ENCODE data around the gene KRTAP13-3.

KRTAP13-3 gene, protein sequence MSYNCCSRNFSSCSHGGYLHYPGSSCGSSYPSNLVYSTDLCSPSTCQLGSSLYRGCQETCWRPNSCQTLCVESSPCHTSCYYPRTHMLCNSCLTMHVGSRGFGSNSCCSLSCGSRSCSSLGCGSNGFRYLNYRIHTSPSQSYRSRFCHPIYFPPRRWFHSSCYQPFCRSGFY

GRCh38 chr21:30425826-30426225 lies at the start of gene KRTAP13-3:
TSS of gene KRTAP13-3 (minus strand) at chr21:30425926. CDS start at chr21:30425912, 14 bp downstream.
- Mint-ChIP-seq H3K4me1 (ENCODE audit: low read depth) (no peaks in the 10 kb centered on the region), H3K4me3 (no peak within 1 kb of the TSS), H3K27ac (no peak within 1 kb of the TSS), H3K27me3 (ENCODE audit: low read depth) (no peaks in the 10 kb centered on the region), H3K36me3 (ENCODE audit: low read depth) (no peaks in the 10 kb centered on the region), H3K9me3 (no peaks in the 10 kb centered on the region)
- DNase-seq (ENCODE audit: low spot score): no peak

- no peak overlapping the region for H3K27ac Mint-ChIP-seq
- no peaks in the 10 kb centered on the region for H3K4me1 Mint-ChIP-seq (ENCODE audit: low read depth)
- no peak overlapping the region for H3K4me3 Mint-ChIP-seq
- no peaks in the 10 kb centered on the region for H3K9me3 Mint-ChIP-seq
- peaks cover 3% of the 10 kb centered on the region for H3K27me3 Mint-ChIP-seq (ENCODE audit: low read depth)
- DNase-seq (ENCODE audit: low spot score): no peak
- H3K36me3 Mint-ChIP-seq (ENCODE audit: low read depth): no peaks in the 10 kb centered on the region
Observed at GRCh38 chr21:30468900-30469714, 43.4 kb upstream of the KRTAP13-3 start.

DNA sequence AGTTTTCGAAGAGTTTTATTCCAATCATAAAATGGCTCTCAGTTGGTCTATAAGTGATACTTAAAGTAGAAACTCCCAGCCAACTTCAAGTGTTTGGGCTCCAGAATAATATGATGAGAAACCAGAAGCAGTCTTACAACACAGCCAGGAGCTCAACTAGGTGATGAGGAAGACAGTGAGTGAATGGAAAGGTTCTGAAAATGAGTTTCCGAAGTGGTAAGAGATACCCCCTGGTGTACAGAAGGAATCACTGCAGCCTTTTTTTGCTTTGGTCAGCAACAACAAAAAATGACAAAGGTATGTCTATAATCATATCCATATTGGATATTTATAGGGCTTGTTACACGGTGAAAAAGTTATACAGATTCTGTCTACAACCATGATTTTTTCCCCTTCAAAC lies 38.0 kb upstream of the KRTAP13-3 start:
- H3K4me3 Mint-ChIP-seq: no peak overlapping the region
- H3K27me3 Mint-ChIP-seq (ENCODE audit: low read depth): peaks cover 3% of the 10 kb centered on the region
- no peaks in the 10 kb centered on the region for H3K4me1 Mint-ChIP-seq (ENCODE audit: low read depth)
- DNase-seq (ENCODE audit: low spot score): no peak
- H3K36me3 Mint-ChIP-seq (ENCODE audit: low read depth): no peaks in the 10 kb centered on the region
- no peaks in the 10 kb centered on the region for H3K9me3 Mint-ChIP-seq
- H3K27ac Mint-ChIP-seq: no peak overlapping the region

DNA sequence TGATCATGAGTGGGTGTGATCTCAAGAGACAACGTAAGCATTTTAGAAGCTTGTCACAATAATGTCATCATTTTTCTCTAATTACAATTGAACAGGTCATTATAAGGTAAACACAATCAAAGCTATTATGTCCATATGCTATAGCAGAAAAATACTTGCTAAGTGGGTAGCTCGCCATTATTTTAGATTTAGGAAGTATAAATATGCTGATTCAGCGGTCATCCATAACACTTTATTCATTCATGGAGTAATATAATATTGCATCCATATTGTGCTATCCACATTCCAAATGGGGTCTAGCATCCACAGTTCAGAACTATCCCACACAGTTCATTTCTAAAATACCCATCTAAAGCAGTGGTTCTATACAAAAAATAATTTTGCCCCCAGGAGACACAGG lies 22.8 kb upstream of the KRTAP13-3 start:
- no peak for DNase-seq (ENCODE audit: low spot score)
- Mint-ChIP-seq H3K27ac (no peak overlapping the region), H3K36me3 (ENCODE audit: low read depth) (no peaks in the 10 kb centered on the region), H3K9me3 (no peaks in the 10 kb centered on the region), H3K4me3 (no peak overlapping the region), H3K4me1 (ENCODE audit: low read depth) (peaks cover 5% of the 10 kb centered on the region), H3K27me3 (ENCODE audit: low read depth) (no peaks in the 10 kb centered on the region)

- no peaks in the 10 kb centered on the region for H3K36me3 Mint-ChIP-seq (ENCODE audit: low read depth)
- no peaks in the 10 kb centered on the region for H3K9me3 Mint-ChIP-seq
- H3K4me3 Mint-ChIP-seq: no peak overlapping the region
- no peaks in the 10 kb centered on the region for H3K27me3 Mint-ChIP-seq (ENCODE audit: low read depth)
- no peak overlapping the region for H3K27ac Mint-ChIP-seq
- no peak for DNase-seq (ENCODE audit: low spot score)
- H3K4me1 Mint-ChIP-seq (ENCODE audit: low read depth): peaks cover 5% of the 10 kb centered on the region
Observed at GRCh38 chr21:30447056-30447455, 21.3 kb upstream of the KRTAP13-3 start.

- Mint-ChIP-seq H3K27ac (no peak overlapping the region), H3K4me3 (no peak overlapping the region), H3K4me1 (ENCODE audit: low read depth) (peaks cover 5% of the 10 kb centered on the region), H3K36me3 (ENCODE audit: low read depth) (no peaks in the 10 kb centered on the region), H3K9me3 (no peaks in the 10 kb centered on the region), H3K27me3 (ENCODE audit: low read depth) (no peaks in the 10 kb centered on the region)
- DNase-seq (ENCODE audit: low spot score): no peak
Observed at GRCh38 chr21:30444204-30444603, 18.5 kb upstream of the KRTAP13-3 start.

- DNase-seq (ENCODE audit: low spot score): no peak
- Mint-ChIP-seq H3K36me3 (ENCODE audit: low read depth) (no peaks in the 10 kb centered on the region), H3K4me1 (ENCODE audit: low read depth) (peaks cover 5% of the 10 kb centered on the region), H3K27me3 (ENCODE audit: low read depth) (no peaks in the 10 kb centered on the region), H3K9me3 (no peaks in the 10 kb centered on the region), H3K4me3 (no peak overlapping the region), H3K27ac (no peak overlapping the region)
Observed at GRCh38 chr21:30443226-30443625, 17.5 kb upstream of the KRTAP13-3 start.

GRCh38 chr21:30439975-30440374 lies 14.2 kb upstream of the KRTAP13-3 start, which contains the start of gene KRTAP15-1:
TSS of gene KRTAP15-1 (plus strand) at chr21:30440275. CDS start at chr21:30440328, 53 bp downstream.
- Mint-ChIP-seq H3K27ac (no peak within 1 kb of the TSS), H3K9me3 (no peaks in the 10 kb centered on the region), H3K4me1 (ENCODE audit: low read depth) (no peaks in the 10 kb centered on the region), H3K27me3 (ENCODE audit: low read depth) (no peaks in the 10 kb centered on the region), H3K36me3 (ENCODE audit: low read depth) (no peaks in the 10 kb centered on the region), H3K4me3 (no peak within 1 kb of the TSS)
- no peak for DNase-seq (ENCODE audit: low spot score)

DNA sequence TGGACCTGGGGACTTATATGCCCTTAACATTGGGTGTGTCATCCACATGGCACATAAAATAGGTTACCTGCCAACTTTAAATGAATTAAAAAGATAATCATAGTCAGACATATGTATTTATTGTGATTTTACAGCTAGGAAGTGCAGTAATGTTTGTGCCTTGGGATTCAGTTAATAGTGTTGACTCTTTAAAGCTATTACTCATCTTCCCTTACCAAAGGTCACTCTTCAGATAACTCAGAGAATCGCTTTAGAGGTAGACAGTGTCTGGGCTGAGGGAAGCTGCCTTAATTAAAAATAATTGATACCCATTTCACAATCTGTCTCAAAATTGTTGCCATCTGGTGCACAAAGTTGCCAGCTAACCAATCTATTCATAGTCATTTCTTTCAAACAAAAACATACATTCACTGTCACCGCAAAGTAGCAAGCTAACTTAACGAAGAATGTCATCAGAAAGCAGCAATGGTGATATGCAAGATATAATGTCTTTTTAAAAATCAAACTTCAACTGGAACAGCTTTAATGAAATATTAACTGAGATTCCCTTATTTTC lies 11.4 kb upstream of the KRTAP13-3 start:
- Mint-ChIP-seq H3K4me3 (no peak overlapping the region), H3K4me1 (ENCODE audit: low read depth) (no peaks in the 10 kb centered on the region), H3K9me3 (no peaks in the 10 kb centered on the region), H3K27ac (no peak overlapping the region), H3K27me3 (ENCODE audit: low read depth) (peaks cover 3% of the 10 kb centered on the region), H3K36me3 (ENCODE audit: low read depth) (no peaks in the 10 kb centered on the region)
- no peak for DNase-seq (ENCODE audit: low spot score)

DNA sequence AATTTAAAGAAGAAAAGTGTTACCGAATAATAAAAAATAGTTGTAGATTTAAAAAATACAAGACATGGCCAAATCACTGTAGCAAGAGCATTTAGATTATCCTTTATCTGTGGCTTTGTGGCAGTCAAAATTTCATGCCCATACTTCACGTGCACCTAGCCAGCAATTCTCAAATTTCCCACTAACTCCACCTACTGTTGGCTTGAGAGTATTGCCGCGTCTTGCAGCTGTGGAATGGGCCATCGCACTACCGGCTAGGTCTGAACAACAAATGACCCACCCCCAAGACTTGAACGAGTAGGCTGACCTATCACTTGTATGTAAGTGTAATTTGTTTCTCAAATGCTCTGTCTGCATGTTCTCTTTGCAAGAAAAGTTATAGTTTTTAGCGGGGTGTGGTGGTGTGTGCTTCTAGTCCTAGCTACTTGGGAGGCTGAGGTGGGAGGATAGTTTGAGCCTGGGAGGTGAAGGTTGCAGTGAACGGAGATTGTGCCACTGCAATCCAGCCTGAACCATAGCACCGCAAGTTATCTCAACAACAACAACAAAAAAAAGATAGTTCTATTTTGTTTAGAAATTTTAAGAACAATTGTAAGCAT lies 8.4 kb upstream of the KRTAP13-3 start:
- H3K4me3 Mint-ChIP-seq: no peak overlapping the region
- DNase-seq (ENCODE audit: low spot score): peak; percentile 8
- no peak overlapping the region for H3K27ac Mint-ChIP-seq
- no peaks in the 10 kb centered on the region for H3K4me1 Mint-ChIP-seq (ENCODE audit: low read depth)
- H3K27me3 Mint-ChIP-seq (ENCODE audit: low read depth): peaks cover 3% of the 10 kb centered on the region
- no peaks in the 10 kb centered on the region for H3K36me3 Mint-ChIP-seq (ENCODE audit: low read depth)
- no peaks in the 10 kb centered on the region for H3K9me3 Mint-ChIP-seq

DNA sequence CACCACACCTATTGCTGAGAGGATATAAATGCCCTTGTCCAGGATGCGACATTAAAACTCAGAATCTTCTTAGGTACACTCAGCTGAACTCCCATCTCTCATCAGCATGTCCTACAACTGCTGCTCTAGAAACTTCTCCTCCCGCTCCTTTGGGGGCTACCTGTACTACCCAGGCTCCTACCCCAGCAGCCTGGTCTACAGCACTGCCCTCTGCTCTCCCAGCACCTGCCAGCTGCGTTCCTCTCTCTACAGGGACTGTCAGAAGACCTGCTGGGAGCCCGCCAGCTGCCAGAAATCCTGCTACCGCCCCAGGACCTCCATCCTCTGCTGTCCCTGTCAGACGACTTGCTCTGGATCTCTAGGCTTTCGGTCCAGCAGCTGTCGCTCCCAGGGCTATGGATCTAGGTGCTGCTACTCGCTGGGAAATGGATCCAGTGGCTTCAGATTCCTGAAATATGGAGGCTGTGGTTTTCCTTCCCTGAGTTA lies 4.5 kb upstream of the KRTAP13-3 start, which contains the start of gene KRTAP13-4:
KRTAP13-4 (plus strand) TSS at position 51 of the 486 bp plus-strand sequence; CDS start at position 107, 56 bp downstream.
- Mint-ChIP-seq H3K27me3 (ENCODE audit: low read depth) (peaks cover 3% of the 10 kb centered on the region), H3K27ac (no peak within 1 kb of the TSS), H3K4me1 (ENCODE audit: low read depth) (no peaks in the 10 kb centered on the region), H3K9me3 (no peaks in the 10 kb centered on the region), H3K4me3 (no peak within 1 kb of the TSS), H3K36me3 (ENCODE audit: low read depth) (no peaks in the 10 kb centered on the region)
- DNase-seq (ENCODE audit: low spot score): no peak

GRCh38 chr21:30426731-30427130 lies 1.0 kb upstream of the KRTAP13-3 start:
- Mint-ChIP-seq H3K9me3 (no peaks in the 10 kb centered on the region), H3K27me3 (ENCODE audit: low read depth) (no peaks in the 10 kb centered on the region), H3K36me3 (ENCODE audit: low read depth) (no peaks in the 10 kb centered on the region), H3K27ac (no peak overlapping the region), H3K4me1 (ENCODE audit: low read depth) (no peaks in the 10 kb centered on the region), H3K4me3 (no peak overlapping the region)
- no peak for DNase-seq (ENCODE audit: low spot score)

DNA sequence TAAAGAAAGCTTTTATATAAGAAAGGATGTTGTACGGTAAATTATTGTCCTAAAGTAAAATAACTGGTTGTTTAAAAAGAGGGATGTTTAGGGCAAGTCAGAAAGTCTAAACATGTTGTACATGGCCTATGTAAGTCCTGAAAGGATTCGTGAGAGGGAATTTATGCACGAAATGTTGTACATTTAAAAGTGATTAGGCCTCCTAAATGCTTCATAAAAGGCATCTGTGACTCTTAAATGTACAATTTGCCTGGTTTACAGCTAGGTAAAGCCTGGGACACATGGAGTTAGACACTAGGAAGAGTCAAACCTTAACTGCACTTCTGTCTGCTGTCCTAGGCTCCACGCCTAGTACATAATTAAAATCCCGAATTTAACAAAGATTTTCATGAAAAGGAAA lies 9.7 kb downstream of the KRTAP13-3 start:
- DNase-seq (ENCODE audit: low spot score): no peak
- H3K27ac Mint-ChIP-seq: no peak overlapping the region
- no peaks in the 10 kb centered on the region for H3K4me1 Mint-ChIP-seq (ENCODE audit: low read depth)
- no peak overlapping the region for H3K4me3 Mint-ChIP-seq
- H3K36me3 Mint-ChIP-seq (ENCODE audit: low read depth): no peaks in the 10 kb centered on the region
- no peaks in the 10 kb centered on the region for H3K9me3 Mint-ChIP-seq
- H3K27me3 Mint-ChIP-seq (ENCODE audit: low read depth): no peaks in the 10 kb centered on the region
